Endothelial cell (in vitro differentiated cells): ENCODE data around the gene CX3CL1. TPM values are rescaled to one million over a fixed set of nuclear protein-coding genes. Genes with fewer than 3 reads are reported as not detected.
"Not testable (repeated sequence)": the region's sequence is repeated elsewhere in the genome, so short reads cannot be mapped to it uniquely, and the experiment has no call there.

Source experiments
- DNase-seq: peaks from one replicate; pipeline ENCODE4 v3.0.0; 2021; ENCODE audit warnings: low spot score
- H3K27ac Mint-ChIP-seq: one replicate; pipeline ENCODE4 v1.8.0; 2021; ENCODE audit warnings: mixed read lengths, inconsistent platforms; ENCODE audit not compliant: unreplicated experiment
- H3K27me3 Mint-ChIP-seq: one replicate; pipeline ENCODE4 v1.8.0; 2021; ENCODE audit warnings: mild to moderate bottlenecking, moderate library complexity, mixed read lengths, inconsistent platforms; ENCODE audit not compliant: unreplicated experiment
- H3K36me3 Mint-ChIP-seq: one replicate; pipeline ENCODE4 v1.8.0; 2021; ENCODE audit warnings: mild to moderate bottlenecking, low read depth, mixed read lengths, inconsistent platforms; ENCODE audit not compliant: unreplicated experiment
- H3K4me1 Mint-ChIP-seq: one replicate; pipeline ENCODE4 v1.8.0; 2021; ENCODE audit warnings: mild to moderate bottlenecking, mixed read lengths, inconsistent platforms; ENCODE audit not compliant: unreplicated experiment
- H3K4me3 Mint-ChIP-seq: one replicate; pipeline ENCODE4 v1.8.0; 2021; ENCODE audit warnings: mild to moderate bottlenecking, mixed read lengths, inconsistent platforms; ENCODE audit not compliant: unreplicated experiment
- H3K9me3 Mint-ChIP-seq: one replicate; pipeline ENCODE4 v1.8.0; 2021; ENCODE audit warnings: mixed read lengths, inconsistent platforms; ENCODE audit not compliant: unreplicated experiment
- total RNA-seq: library from RNA; stranded (reverse); fragmentation: NEBNext Ultra II Directional; extraction: Animal tissue kit (Norgen Biotek cat#: 25700); gene quantifications from one replicate; pipeline ENCODE4 v1.2.1, GENCODE V29; 2021; ENCODE audit not compliant: unreplicated experiment
- TF ChIP-seq, protein P1 (sequence below): fragments of 200-600 bp; sonication (generic); IDR thresholded peaks from one replicate; pipeline ENCODE4 v1.5.0; 2021; ENCODE audit warnings: antibody characterized with exemption; ENCODE audit not compliant: unreplicated experiment

The CX3CL1 gene
- total RNA-seq, 1 donor from 2014 or later = 9.2 TPM

DNA sequence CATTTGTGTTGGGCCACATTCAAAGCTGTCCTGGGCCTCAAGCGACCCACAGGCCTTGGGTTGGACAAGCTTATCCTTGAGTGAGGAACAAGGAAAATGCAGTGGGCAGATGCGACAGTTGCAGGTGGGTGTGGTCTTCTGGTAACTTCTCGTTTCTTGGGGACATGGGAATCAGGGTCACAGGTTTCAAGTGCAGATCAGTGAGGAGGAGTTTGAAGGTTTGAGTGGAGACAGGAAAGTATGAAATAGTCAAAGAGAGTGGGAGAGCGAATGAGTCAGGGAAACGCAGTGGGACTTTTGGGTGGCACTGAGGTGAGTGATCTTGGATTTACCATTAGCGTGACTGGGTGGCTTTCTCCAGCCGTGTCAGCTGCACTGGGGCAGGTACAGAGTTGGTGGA is 29.1 kb upstream of the CX3CL1 start:
- H3K9me3 Mint-ChIP-seq = no peaks in the 10 kb centered on the region
- no peaks in the 10 kb centered on the region for H3K27me3 Mint-ChIP-seq
- H3K4me1 Mint-ChIP-seq = no peaks in the 10 kb centered on the region
- no peak for DNase-seq
- TF ChIP-seq, protein P1, sequence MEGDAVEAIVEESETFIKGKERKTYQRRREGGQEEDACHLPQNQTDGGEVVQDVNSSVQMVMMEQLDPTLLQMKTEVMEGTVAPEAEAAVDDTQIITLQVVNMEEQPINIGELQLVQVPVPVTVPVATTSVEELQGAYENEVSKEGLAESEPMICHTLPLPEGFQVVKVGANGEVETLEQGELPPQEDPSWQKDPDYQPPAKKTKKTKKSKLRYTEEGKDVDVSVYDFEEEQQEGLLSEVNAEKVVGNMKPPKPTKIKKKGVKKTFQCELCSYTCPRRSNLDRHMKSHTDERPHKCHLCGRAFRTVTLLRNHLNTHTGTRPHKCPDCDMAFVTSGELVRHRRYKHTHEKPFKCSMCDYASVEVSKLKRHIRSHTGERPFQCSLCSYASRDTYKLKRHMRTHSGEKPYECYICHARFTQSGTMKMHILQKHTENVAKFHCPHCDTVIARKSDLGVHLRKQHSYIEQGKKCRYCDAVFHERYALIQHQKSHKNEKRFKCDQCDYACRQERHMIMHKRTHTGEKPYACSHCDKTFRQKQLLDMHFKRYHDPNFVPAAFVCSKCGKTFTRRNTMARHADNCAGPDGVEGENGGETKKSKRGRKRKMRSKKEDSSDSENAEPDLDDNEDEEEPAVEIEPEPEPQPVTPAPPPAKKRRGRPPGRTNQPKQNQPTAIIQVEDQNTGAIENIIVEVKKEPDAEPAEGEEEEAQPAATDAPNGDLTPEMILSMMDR = no peak
- H3K4me3 Mint-ChIP-seq = no peak overlapping the region
- no peak overlapping the region for H3K27ac Mint-ChIP-seq
- no peaks in the 10 kb centered on the region for H3K36me3 Mint-ChIP-seq

DNA sequence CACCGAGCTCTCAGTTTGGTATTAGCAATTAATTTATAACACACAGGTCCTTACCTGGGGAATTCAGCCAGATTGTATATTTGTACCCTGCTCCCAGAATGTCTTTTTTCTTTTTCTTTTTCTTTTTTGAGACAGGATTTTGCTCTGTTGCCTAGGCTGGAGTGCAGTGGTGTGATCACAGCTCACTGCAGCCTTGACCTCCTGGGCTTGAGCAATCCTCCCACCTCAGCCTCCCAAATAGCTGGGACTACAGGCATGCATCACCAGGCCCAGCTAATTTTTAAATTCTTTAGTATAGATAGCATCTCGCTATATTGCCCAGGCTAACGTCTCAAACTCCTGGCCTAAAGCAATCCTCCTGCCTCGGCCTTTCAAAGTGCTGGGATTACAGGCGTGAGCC is 28.2 kb upstream of the CX3CL1 start:
- not testable (repeated sequence) for H3K4me3 Mint-ChIP-seq, H3K4me1 Mint-ChIP-seq, H3K9me3 Mint-ChIP-seq

DNA sequence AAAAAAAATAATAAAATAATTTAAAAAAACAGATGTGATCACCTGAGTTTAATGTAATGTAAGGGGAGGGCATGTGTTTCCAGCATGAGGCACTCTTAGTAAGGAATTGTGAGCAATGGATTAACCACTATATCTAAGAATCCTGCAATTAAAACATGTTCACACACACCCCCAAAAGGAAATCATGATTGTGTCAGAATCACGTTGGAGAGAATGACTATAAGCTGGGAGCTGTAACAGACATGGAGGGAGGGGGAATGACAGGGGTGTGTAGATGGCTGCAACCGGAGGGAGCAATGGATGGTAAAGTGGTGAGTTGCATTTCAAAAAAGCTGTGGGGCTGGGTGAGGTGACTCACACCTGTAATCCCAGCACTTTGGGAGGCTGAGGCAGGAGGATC is 27.3 kb upstream of the CX3CL1 start:
- H3K36me3 Mint-ChIP-seq = no peaks in the 10 kb centered on the region
- no peak overlapping the region for H3K4me3 Mint-ChIP-seq
- H3K27ac Mint-ChIP-seq = no peak overlapping the region
- TF ChIP-seq, protein P1 = no peak
- no peaks in the 10 kb centered on the region for H3K27me3 Mint-ChIP-seq
- no peaks in the 10 kb centered on the region for H3K4me1 Mint-ChIP-seq
- DNase-seq = no peak
- no peaks in the 10 kb centered on the region for H3K9me3 Mint-ChIP-seq

More for the DNA sequence above, 28.2 kb upstream of the CX3CL1 start:
- not testable (repeated sequence) for H3K27me3 Mint-ChIP-seq, DNase-seq, H3K36me3 Mint-ChIP-seq, H3K27ac Mint-ChIP-seq

DNA sequence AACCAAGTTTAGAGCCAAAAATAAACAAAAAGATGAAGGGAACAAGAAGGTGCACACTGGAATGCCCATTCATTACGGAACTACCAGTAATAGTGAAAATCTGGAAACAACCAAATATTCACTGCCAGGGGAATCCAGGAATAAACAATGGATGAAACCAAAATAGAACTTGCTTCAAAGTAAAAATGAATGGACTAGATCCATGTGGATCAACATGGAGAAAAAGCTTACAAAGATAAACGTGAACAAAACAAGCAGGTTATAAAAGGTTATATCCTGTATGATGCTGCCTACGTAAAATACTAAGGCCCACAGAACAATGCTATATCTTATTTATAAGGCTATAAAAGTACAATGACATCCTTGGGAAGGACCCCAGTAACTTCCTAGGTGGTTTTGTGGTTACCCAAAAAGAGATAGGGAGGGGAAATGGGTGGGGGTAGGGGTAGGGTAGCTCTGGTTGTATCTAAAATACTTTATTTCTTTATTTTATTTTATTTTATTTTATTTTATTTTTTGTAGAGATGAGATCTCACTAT is 26.6 kb upstream of the CX3CL1 start:
- H3K36me3 Mint-ChIP-seq = no peaks in the 10 kb centered on the region
- DNase-seq = no peak
- H3K4me3 Mint-ChIP-seq = no peak overlapping the region
- no peaks in the 10 kb centered on the region for H3K9me3 Mint-ChIP-seq
- TF ChIP-seq, protein P1 = no peak
- no peaks in the 10 kb centered on the region for H3K27me3 Mint-ChIP-seq
- H3K4me1 Mint-ChIP-seq = no peaks in the 10 kb centered on the region
- H3K27ac Mint-ChIP-seq = no peak overlapping the region

DNA sequence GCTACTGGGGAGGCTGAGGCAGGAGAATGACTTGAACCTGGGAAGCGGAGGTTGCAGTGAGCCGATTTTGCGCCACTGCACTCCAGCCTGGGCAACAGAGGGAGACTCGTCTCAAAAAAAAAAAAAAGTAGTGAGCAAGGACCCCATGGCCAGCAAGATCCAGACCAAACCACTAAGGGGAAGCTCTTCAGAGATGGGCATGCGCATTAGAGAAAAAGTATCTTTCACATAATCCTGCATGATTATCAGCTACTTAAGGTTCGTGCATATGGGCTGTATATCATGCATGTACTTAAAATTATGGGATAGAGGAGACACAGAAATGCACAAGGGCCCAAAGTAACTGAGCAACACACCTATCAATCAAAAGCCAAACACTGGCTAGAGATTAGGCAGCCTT is 24.4 kb upstream of the CX3CL1 start:
- no peaks in the 10 kb centered on the region for H3K27me3 Mint-ChIP-seq
- no peak overlapping the region for H3K4me3 Mint-ChIP-seq
- no peaks in the 10 kb centered on the region for H3K9me3 Mint-ChIP-seq
- no peak for DNase-seq
- TF ChIP-seq, protein P1 = no peak
- H3K27ac Mint-ChIP-seq = no peak overlapping the region
- H3K4me1 Mint-ChIP-seq = no peaks in the 10 kb centered on the region
- H3K36me3 Mint-ChIP-seq = no peaks in the 10 kb centered on the region

DNA sequence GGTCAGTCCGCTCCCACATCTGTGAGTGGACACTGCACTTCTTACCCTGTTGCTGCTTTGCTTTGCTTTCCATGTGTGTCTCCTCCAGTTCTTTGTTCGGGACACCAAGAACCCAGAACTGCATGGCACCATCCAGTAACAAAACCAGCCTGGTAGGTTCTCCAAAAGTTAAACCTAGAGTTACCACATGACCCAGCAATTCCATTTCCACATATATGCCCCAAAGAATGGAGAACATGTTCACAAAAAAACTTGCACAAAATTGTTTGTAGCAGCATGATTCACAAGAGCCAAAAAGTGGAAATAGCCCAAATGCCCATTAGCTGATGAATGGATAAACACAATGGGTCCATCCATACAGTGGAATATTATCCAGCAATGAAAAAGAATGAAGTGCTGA is 24.0 kb upstream of the CX3CL1 start:
- H3K4me1 Mint-ChIP-seq = no peaks in the 10 kb centered on the region
- H3K36me3 Mint-ChIP-seq = no peaks in the 10 kb centered on the region
- H3K27me3 Mint-ChIP-seq = no peaks in the 10 kb centered on the region
- no peak overlapping the region for H3K4me3 Mint-ChIP-seq
- TF ChIP-seq, protein P1 = no peak
- no peaks in the 10 kb centered on the region for H3K9me3 Mint-ChIP-seq
- no peak for DNase-seq
- no peak overlapping the region for H3K27ac Mint-ChIP-seq
